ENCODE results near the gene BTBD18.
"Not testable (repeated sequence)": the region's sequence is repeated elsewhere in the genome, so short reads cannot be mapped to it uniquely, and the experiment has no call there.

BTBD18 gene

DNA sequence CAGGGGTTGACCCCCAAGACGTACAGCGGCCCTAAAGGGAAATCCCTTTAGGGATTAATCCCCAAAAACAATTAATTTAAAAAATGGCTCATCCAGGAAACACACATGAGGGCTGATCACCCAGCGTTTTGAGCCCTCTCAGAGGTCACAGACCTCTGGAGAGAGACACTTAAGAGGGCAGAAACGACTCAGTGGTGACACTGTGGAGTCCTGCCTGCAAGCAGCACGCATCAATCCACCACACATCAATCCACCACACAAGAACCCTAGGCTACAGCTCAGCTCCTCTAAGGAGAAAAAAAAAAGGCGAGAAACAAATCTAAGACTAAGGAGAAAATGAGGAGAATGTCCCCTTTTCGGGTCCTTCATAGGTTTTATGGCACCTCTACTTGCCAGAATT lies 22.8 kb downstream of the BTBD18 start:
- TF ChIP-seq, protein P1, sequence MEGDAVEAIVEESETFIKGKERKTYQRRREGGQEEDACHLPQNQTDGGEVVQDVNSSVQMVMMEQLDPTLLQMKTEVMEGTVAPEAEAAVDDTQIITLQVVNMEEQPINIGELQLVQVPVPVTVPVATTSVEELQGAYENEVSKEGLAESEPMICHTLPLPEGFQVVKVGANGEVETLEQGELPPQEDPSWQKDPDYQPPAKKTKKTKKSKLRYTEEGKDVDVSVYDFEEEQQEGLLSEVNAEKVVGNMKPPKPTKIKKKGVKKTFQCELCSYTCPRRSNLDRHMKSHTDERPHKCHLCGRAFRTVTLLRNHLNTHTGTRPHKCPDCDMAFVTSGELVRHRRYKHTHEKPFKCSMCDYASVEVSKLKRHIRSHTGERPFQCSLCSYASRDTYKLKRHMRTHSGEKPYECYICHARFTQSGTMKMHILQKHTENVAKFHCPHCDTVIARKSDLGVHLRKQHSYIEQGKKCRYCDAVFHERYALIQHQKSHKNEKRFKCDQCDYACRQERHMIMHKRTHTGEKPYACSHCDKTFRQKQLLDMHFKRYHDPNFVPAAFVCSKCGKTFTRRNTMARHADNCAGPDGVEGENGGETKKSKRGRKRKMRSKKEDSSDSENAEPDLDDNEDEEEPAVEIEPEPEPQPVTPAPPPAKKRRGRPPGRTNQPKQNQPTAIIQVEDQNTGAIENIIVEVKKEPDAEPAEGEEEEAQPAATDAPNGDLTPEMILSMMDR (conservative IDR thresholded peaks at IDR 0.05) = no peak
- TF ChIP-seq ZFX (IDR thresholded peaks at IDR 0.05) = no peak
- H3K27ac ChIP-seq = no peak overlapping the region

DNA sequence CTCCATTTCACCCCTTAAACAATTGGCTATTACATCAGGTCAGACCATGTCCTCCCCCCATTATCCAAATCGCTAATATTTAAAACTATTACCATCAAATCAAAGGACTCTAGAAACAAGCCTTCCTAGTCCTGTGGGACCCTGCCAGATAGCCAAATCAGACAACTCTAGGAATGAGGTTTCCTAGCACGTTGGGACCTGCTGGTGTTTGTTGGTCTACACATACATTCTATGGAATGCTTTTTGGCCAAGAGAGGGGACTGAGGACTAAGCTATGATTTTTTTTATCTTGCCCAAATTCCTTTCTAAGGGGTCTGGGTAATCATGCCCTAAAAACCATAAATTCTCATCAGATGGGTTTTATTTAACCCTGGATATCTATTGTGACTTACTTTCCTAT lies 24.4 kb downstream of the BTBD18 start:
- H3K27ac ChIP-seq = no peak overlapping the region
- TF ChIP-seq, protein P1 (conservative IDR thresholded peaks at IDR 0.05) = no peak
- TF ChIP-seq ZFX (IDR thresholded peaks at IDR 0.05) = no peak

DNA sequence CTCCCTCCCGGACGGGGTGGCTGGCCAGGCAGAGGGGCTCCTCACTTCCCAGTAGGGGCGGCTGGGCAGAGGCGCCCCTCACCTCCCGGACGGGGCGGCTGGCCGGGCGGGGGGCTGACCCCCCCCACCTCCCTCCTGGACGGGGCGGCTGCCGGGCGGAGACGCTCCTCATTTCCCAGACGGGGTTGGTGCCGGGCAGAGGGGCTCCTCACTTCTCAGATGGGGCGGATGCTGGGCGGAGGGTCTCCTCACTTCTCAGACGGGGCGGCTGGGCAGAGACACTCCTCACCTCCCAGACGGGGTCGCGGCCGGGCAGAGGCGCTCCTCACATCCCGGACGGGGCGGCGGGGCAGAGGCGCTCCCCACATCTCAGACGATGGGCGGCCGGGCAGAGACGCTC lies 34.9 kb downstream of the BTBD18 start:
- not testable (repeated sequence) for H3K27ac ChIP-seq

DNA sequence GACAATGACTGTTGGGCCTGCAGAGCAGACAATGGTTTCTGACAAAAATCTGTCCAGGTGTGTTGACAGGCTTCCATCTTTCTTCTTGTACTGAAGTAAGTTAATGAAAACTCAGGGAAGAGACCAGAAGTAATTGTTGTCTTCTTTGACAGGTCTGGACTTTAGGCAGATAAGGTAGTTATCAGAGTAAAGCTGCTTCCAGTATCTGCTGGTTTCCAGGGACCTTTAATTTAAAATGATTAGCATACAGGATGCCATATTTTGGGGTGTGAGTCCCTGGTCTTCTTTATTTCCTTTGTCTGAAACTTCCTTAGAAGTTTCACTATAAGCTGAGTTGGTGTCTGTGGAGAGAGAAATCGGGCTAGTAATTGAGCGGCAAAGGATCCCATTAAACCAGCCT lies 37.8 kb downstream of the BTBD18 start:
- TF ChIP-seq, protein P1 (conservative IDR thresholded peaks at IDR 0.05) = no peak
- TF ChIP-seq ZFX (IDR thresholded peaks at IDR 0.05) = no peak

DNA sequence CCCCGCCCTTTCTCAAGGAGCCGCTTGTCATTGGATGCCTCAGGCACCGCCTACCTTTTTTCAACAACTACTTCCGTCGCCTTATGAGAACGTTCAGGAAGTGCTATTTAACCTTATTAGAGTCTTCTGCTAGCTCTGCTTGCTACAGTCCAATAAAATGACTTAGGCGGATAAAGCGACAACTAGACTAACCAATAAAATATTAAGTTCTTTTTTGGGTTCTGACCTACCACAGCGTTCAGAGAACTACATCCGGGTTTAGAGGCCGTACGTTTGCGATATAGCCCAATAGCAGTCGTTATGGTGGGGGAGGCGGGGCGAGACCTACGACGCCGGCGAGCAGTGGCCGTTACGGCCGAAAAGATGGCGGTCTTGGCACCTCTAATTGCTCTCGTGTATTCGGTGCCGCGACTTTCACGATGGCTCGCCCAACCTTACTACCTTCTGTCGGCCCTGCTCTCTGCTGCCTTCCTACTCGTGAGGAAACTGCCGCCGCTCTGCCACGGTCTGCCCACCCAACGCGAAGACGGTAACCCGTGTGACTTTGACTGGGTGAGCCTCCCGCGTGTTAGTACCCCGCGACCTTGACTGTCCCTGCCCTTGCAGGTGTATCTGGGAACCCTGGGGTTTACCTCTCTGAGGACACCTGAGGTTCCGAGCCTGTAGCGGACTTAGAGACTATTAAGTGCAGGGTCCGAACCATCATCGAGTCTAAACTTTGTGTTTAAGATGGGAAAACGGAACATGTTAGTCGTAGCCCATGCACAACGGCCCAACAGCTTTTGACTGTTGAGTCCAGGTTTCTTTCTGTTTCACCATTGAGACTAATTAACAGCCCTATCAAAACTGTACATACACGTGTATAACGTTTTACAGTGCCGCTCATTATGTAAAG lies 39.1 kb downstream of the BTBD18 start, which contains the start of gene TMX2:
TSS of gene TMX2 (plus strand) at position 338 of the 895 bp plus-strand sequence. CDS start at position 364, 26 bp downstream.
- TF ChIP-seq ZFX (IDR thresholded peaks at IDR 0.05) = no peak
- TF ChIP-seq, protein P1 (conservative IDR thresholded peaks at IDR 0.05) = no peak
- peak within 1 kb of the TSS; percentile 100 for H3K27ac ChIP-seq

More for the DNA sequence above, 37.8 kb downstream of the BTBD18 start:
- peak overlapping the region; percentile 100; the same call in 1 of the 2 replicates for H3K27ac ChIP-seq

DNA sequence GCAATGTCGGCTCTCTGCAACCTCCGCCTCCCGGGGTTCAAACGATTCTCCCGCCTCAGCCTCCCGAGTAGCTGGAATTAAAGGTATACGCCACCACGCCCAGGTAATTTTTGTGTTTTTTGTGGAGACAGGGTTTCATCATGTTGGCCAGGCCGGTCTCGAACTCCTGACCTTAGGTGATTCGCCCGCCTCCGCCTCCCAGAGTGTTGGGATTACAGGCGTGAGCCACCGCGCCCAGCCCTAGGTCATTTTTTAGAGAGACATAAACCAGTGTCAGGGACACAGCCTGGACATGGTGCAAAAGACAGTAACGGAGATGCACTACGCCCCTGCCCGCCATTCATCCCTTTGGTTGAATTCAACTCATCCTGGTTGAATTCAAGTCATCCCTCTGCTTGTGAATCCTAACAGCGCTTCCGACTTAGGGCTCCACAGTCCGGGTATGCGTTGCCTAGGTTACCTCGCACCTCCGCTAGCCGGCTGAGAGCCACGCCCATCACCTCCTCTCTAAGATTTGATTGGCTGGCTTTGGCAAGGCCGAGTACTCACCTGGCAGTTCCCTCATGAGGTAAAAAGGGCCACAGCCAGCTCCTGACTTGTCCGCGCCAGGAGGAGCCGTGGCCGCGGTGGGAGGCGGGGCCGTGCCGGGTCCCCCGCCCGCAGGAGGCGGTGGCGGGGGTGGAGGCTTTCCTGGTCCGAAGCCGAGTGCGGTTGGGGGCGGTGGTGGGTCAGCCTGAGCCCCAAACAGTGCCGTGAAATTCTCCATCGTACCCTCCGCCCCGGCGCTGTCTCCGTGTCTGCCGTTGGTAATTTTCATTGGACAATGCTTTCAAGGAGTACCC lies 40.0 kb downstream of the BTBD18 start, which contains the start of gene MED19:
TSS of gene MED19 (minus strand) at position 802 of the 842 bp plus-strand sequence. CDS start at position 766, 36 bp downstream.
- no peak for TF ChIP-seq ZFX (IDR thresholded peaks at IDR 0.05)
- TF ChIP-seq, protein P1 (conservative IDR thresholded peaks at IDR 0.05) = no peak
- peak within 1 kb of the TSS; percentile 100 for H3K27ac ChIP-seq

DNA sequence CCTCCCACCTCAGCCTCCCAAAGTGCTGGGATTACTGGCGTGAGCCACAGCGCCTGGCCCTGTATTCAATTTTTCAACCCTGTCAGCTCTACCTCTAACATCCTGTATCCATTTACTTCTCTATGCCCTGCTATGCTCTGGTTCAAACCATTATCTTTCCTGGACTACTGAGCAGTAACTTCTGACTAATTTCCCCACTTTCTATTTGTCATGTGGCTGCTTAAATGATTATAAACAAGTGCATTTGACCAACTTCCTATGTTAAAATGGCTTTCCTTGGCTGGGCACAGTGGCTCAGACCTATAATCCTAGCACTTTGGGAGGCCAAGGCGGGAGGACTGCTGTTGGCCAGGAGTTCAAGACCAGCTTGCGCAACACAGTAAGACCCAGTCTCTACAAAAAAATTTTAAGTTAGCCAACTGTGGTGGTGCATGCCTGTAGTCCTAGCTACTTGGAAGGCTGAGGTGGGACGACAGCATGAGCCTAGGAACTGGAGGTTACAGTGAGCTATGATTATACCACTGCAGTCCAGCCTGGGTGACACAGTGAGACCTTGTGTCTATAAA lies 41.7 kb downstream of the BTBD18 start:
- H3K27ac ChIP-seq = no peak overlapping the region
- TF ChIP-seq ZFX (IDR thresholded peaks at IDR 0.05) = no peak
- TF ChIP-seq, protein P1 (conservative IDR thresholded peaks at IDR 0.05) = no peak

DNA sequence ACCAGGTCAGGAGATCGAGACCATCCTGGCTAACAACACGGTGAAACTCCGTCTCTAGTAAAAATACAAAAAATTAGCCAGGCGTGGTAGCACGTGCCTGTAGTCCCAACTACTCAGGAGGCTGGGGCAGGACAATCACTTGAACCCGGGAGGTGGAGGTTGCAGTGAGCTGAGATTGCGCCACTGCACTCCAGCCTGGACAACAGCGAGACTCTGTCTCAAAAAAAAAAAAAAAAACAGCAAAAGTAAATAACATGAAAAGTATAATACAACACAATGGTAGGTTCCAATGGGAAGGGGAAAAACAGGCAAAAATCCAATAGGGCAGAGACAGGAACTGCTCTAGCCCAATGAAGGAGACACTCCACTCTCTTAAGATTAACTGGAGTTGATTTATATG lies 46.2 kb downstream of the BTBD18 start:
- H3K27ac ChIP-seq = not testable (repeated sequence)

Measured in C4-2B (cell line).